PFSK-1 (cell line): ENCODE data around the gene NALCN.

Source experiments
- FOXP2 ChIP-seq: optimal IDR thresholded peaks from 2 replicates; pipeline ENCODE3; 2011; ENCODE audit warnings: borderline replicate concordance, control low read depth, inconsistent platforms; ENCODE audit not compliant: insufficient read depth; ENCODE audit errors: extremely low read length, extremely low read depth
- POLR2AphosphoS5 ChIP-seq: IDR thresholded peaks from 2 replicates; pipeline ENCODE4 v1.6.1; 2012; ENCODE audit warnings: low read depth, mild to moderate bottlenecking, control low read depth, low read length, moderate library complexity
- SIN3A ChIP-seq: IDR thresholded peaks from 2 replicates; pipeline ENCODE4 v1.6.1; 2012; ENCODE audit warnings: mild to moderate bottlenecking, low read length, moderate library complexity, borderline replicate concordance; ENCODE audit not compliant: insufficient read depth
- TAF1 ChIP-seq: IDR thresholded peaks from 2 replicates; pipeline ENCODE4 v1.6.1; 2012; ENCODE audit warnings: low read length, control low read depth, borderline replicate concordance; ENCODE audit not compliant: insufficient read depth
- TF ChIP-seq, protein P1 (sequence below), 2 experiments: IDR thresholded peaks; 2 replicates each; pipeline versions ENCODE4 v1.6.1 to v1.8.0; 2011 to 2012; ENCODE audit warnings: low read depth in 2 of 2, low read length in 2 of 2, control low read depth in 1 of 2, inconsistent platforms in 1 of 2, mild to moderate bottlenecking in 1 of 2, moderate library complexity in 1 of 2; ENCODE audit not compliant: insufficient read depth in 1 of 2

The NALCN gene

GRCh38 chr13:101292711-101293110 lies 123.6 kb downstream of the NALCN start:
- no peak for TF ChIP-seq TAF1
- TF ChIP-seq SIN3A, result no peak
- no peak for TF ChIP-seq FOXP2
- TF ChIP-seq, protein P1, sequence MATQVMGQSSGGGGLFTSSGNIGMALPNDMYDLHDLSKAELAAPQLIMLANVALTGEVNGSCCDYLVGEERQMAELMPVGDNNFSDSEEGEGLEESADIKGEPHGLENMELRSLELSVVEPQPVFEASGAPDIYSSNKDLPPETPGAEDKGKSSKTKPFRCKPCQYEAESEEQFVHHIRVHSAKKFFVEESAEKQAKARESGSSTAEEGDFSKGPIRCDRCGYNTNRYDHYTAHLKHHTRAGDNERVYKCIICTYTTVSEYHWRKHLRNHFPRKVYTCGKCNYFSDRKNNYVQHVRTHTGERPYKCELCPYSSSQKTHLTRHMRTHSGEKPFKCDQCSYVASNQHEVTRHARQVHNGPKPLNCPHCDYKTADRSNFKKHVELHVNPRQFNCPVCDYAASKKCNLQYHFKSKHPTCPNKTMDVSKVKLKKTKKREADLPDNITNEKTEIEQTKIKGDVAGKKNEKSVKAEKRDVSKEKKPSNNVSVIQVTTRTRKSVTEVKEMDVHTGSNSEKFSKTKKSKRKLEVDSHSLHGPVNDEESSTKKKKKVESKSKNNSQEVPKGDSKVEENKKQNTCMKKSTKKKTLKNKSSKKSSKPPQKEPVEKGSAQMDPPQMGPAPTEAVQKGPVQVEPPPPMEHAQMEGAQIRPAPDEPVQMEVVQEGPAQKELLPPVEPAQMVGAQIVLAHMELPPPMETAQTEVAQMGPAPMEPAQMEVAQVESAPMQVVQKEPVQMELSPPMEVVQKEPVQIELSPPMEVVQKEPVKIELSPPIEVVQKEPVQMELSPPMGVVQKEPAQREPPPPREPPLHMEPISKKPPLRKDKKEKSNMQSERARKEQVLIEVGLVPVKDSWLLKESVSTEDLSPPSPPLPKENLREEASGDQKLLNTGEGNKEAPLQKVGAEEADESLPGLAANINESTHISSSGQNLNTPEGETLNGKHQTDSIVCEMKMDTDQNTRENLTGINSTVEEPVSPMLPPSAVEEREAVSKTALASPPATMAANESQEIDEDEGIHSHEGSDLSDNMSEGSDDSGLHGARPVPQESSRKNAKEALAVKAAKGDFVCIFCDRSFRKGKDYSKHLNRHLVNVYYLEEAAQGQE (IDR thresholded peaks at IDR 0.05; ENCODE audit: insufficient read depth in 1 of 2, low read depth in 2 of 2, low read length in 2 of 2), result no peak
- no peak for TF ChIP-seq POLR2AphosphoS5

- TF ChIP-seq TAF1 (no peak), SIN3A (no peak), FOXP2 (no peak), POLR2AphosphoS5 (no peak)
- TF ChIP-seq, protein P1 (IDR thresholded peaks at IDR 0.05; ENCODE audit: insufficient read depth in 1 of 2, low read depth in 2 of 2, low read length in 2 of 2), result no peak
These were observed 124.4 kb downstream of the NALCN start for GRCh38 chr13:101291646-101292515.

GRCh38 chr13:101291206-101291605 lies 125.1 kb downstream of the NALCN start:
- TF ChIP-seq POLR2AphosphoS5, result no peak
- no peak for TF ChIP-seq TAF1
- TF ChIP-seq FOXP2, result no peak
- TF ChIP-seq, protein P1 (IDR thresholded peaks at IDR 0.05; ENCODE audit: insufficient read depth in 1 of 2, low read depth in 2 of 2, low read length in 2 of 2), result no peak
- TF ChIP-seq SIN3A, result no peak

DNA sequence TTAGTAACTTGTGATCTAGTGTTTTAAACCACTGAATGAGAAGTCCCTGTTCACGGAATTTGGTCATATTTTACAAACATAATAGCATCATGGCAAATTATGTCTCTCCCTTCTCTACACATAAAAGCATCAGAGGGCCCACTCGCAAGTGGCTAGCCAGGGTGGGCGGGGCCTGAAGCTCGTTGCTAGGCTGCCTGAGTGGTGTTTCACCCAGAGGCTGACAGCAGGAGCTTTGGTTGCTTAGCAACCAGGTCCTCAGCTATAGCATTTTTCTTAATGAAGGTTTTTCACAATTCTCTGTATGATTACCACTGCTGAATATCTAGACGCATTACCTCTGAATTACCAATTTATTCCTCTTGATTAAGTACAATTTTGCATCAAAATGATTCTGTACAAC lies 126.5 kb downstream of the NALCN start:
- no peak for TF ChIP-seq FOXP2
- TF ChIP-seq, protein P1 (IDR thresholded peaks at IDR 0.05; ENCODE audit: insufficient read depth in 1 of 2, low read depth in 2 of 2, low read length in 2 of 2), result no peak
- no peak for TF ChIP-seq TAF1
- TF ChIP-seq SIN3A, result no peak
- TF ChIP-seq POLR2AphosphoS5, result no peak

- TF ChIP-seq TAF1 (no peak), SIN3A (no peak), POLR2AphosphoS5 (no peak), FOXP2 (no peak)
- TF ChIP-seq, protein P1 (IDR thresholded peaks at IDR 0.05; ENCODE audit: insufficient read depth in 1 of 2, low read depth in 2 of 2, low read length in 2 of 2), result no peak
These were observed 132.5 kb downstream of the NALCN start for GRCh38 chr13:101283782-101284181.
